ENCODE results near the gene NGEF.

NGEF gene

GRCh38 chr2:233044974-233045605 is 32.0 kb upstream of the NGEF start:
- DNase-seq = no peak

- no peak for DNase-seq
Observed at GRCh38 chr2:233042549-233042948, 29.5 kb upstream of the NGEF start.

GRCh38 chr2:233041722-233042323 is 28.8 kb upstream of the NGEF start:
- DNase-seq = no peak

GRCh38 chr2:233040571-233040970 is 27.5 kb upstream of the NGEF start:
- DNase-seq = no peak

- DNase-seq = no peak
Observed at GRCh38 chr2:233039846-233040530, 26.9 kb upstream of the NGEF start.

GRCh38 chr2:233039212-233039845 is 26.3 kb upstream of the NGEF start:
- no peak for DNase-seq

- DNase-seq = no peak
Observed at GRCh38 chr2:233037078-233037477, 24.0 kb upstream of the NGEF start.

GRCh38 chr2:233036162-233036838 is 23.2 kb upstream of the NGEF start:
- DNase-seq = no peak

GRCh38 chr2:233035426-233036161 is 22.5 kb upstream of the NGEF start:
- DNase-seq = no peak

- no peak for DNase-seq
Observed at GRCh38 chr2:233034091-233034882, 21.2 kb upstream of the NGEF start.

GRCh38 chr2:233033672-233034071 is 20.6 kb upstream of the NGEF start:
- no peak for DNase-seq

- no peak for DNase-seq
Observed at GRCh38 chr2:233032551-233033320, 19.7 kb upstream of the NGEF start, which contains the start of gene NEU2. Gene NEU2 (plus strand): TSS chr2:233032672. CDS start chr2:233032672, 0 bp downstream.

- no peak for DNase-seq
Observed at GRCh38 chr2:233031556-233032500, 18.8 kb upstream of the NGEF start.

- no peak for DNase-seq
Observed at GRCh38 chr2:233029321-233029720, 16.3 kb upstream of the NGEF start.

- no peak for DNase-seq
Observed at GRCh38 chr2:233026198-233026813, 13.2 kb upstream of the NGEF start.

- DNase-seq = no peak
Observed at GRCh38 chr2:233025706-233026105, 12.7 kb upstream of the NGEF start.

- no peak for DNase-seq
Observed at GRCh38 chr2:233023761-233024410, 10.8 kb upstream of the NGEF start.

- no peak for DNase-seq
Observed at GRCh38 chr2:233023007-233023760, 10.1 kb upstream of the NGEF start.

Data from activated CD4-positive, CD25-positive, alpha-beta regulatory T cell treated with anti-CD3 and anti-CD28 coated beads, Interleukin-2, amount 50 U/mL, for 72 hours (primary cell).